Fibroblast of the aortic adventitia (primary cell): ENCODE measurements around the gene U2SURP. TPM values are rescaled to one million over a fixed set of nuclear protein-coding genes. Genes with fewer than 3 reads are reported as not detected.
"Not testable (repeated sequence)": the region's sequence is repeated elsewhere in the genome, so short reads cannot be mapped to it uniquely, and the experiment has no call there.

Experiments
- DNase-seq: peaks from one replicate; pipeline ENCODE4 v3.0.0-alpha.2; 2010; ENCODE audit warnings: low read depth
- H3K4me3 ChIP-seq: 2 replicates; pipeline ENCODE4 v1.5.1; 2011; ENCODE audit warnings: low read depth, mild to moderate bottlenecking, control low read depth, low read length, moderate library complexity
- total RNA-seq: library from RNA; depleted of rRNA; stranded (reverse); fragments of >200 nt; gene quantifications from 2 replicates; pipeline ENCODE4 v1.2.3, GENCODE V29; 2012; ENCODE audit warnings: low replicate concordance
- TF ChIP-seq, protein P1 (sequence below): IDR thresholded peaks from 2 replicates; pipeline ENCODE4 v1.5.1; 2011; ENCODE audit warnings: mild to moderate bottlenecking, low read length, control low read depth, inconsistent platforms; ENCODE audit not compliant: insufficient read depth

Gene U2SURP
- total RNA-seq, 1 donor = 99.1 TPM

DNA sequence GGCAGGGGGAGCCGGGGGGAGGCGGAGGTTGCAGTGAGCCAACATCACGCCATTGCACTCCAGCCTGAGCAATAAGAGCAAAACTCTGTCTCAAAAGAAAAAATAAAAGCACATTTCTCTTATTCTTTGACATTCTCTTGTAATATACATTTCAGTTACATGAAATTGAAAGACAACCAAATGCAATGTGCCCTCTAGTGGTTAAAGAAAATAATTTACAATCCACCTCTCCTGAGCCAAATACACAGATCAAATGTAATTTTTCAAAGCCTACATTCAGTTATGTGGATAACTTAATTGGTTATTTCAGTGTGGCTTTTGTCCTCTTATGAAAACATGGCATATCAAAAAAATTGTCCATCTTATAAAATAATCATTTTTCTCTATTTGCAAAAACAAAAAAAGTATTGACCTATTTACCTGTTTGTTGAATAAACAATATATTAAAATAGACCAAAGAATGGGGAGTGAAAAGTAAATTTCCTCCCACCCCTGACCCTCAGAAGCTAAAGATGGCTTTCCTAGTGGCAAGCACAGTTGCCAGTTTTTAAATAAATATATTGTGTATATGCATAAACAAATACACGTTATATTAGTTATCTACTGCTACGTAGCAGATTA is 14.2 kb upstream of the U2SURP start:
- TF ChIP-seq, protein P1, sequence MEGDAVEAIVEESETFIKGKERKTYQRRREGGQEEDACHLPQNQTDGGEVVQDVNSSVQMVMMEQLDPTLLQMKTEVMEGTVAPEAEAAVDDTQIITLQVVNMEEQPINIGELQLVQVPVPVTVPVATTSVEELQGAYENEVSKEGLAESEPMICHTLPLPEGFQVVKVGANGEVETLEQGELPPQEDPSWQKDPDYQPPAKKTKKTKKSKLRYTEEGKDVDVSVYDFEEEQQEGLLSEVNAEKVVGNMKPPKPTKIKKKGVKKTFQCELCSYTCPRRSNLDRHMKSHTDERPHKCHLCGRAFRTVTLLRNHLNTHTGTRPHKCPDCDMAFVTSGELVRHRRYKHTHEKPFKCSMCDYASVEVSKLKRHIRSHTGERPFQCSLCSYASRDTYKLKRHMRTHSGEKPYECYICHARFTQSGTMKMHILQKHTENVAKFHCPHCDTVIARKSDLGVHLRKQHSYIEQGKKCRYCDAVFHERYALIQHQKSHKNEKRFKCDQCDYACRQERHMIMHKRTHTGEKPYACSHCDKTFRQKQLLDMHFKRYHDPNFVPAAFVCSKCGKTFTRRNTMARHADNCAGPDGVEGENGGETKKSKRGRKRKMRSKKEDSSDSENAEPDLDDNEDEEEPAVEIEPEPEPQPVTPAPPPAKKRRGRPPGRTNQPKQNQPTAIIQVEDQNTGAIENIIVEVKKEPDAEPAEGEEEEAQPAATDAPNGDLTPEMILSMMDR = peak; percentile 63
- peak; percentile 70 for DNase-seq
- H3K4me3 ChIP-seq = no peak overlapping the region

DNA sequence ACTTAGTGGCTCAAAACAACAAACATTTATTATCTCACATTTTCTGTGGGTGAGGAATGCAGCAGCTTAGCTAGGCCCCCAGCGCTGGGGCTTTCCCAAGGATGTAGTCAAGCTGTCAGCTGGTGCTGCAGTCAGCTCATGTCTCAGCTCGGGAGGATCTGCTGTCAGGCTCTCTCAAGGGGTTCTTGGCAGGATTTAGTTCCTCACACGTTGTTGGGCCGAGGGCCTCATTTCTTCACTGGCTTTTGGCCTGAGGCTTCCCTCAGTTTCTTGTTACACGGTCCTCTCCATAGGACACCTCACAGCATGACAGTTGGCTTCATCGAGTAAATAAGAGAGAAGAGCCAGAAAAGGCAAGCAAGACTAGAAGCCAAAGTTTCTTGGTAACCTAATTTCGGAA is 13.7 kb upstream of the U2SURP start:
- peak; percentile 42 for DNase-seq
- TF ChIP-seq, protein P1 = no peak
- H3K4me3 ChIP-seq = no peak overlapping the region

DNA sequence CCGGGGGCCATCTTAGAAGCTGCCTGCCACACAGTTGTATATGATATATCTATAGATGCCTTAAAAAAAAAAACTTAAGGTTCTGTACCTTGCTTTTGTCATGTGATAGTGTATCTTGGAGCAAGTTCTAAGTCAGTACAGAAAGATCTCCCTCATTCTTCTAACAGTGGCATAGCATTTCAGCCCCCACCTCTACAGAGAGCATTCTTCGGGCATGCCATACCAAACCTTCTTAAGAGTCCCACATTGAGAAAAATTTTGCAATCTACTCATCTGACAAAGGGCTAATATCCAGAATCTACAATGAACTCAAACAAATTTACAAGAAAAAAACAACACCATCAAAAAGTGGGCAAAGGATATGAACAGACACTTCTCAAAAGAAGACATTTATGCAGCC is 13.1 kb upstream of the U2SURP start:
- DNase-seq, H3K4me3 ChIP-seq: not testable (repeated sequence)

DNA sequence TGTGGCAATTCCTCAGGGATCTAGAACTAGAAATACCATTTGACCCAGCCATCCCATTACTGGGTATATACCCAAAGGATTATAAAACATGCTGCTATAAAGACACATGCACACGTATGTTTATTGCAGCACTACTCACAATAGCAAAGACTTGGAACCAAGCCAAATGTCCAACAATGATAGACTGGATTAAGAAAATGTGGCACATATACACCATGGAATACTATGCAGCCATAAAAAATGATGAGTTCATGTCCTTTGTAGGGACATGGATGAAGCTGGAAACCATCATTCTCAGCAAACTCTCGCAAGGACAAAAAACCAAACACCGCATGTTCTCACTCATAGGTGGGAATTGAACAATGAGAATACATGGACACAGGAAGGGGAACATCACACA is 12.5 kb upstream of the U2SURP start:
- not testable (repeated sequence) for H3K4me3 ChIP-seq, DNase-seq

DNA sequence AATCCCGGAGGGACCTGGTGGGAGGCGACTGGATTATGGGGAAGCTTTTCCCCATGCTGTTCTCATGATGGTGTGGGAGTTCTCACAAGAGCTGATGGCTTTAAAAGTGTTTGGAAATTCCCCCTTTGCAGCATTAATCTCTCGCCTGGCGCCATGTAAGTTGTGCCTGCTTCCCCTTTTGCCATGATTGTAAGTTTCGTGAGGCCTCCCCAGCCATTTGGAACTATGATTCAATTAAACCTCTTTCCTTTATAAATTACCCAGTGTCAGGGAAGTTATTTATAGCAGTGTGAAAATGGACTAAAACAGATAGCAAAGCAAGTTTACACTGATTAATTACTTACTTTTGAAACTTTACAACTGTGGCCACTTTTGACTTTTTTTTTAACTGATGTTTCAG is 10.6 kb upstream of the U2SURP start:
- no peak overlapping the region for H3K4me3 ChIP-seq
- DNase-seq = no peak
- TF ChIP-seq, protein P1 = no peak

DNA sequence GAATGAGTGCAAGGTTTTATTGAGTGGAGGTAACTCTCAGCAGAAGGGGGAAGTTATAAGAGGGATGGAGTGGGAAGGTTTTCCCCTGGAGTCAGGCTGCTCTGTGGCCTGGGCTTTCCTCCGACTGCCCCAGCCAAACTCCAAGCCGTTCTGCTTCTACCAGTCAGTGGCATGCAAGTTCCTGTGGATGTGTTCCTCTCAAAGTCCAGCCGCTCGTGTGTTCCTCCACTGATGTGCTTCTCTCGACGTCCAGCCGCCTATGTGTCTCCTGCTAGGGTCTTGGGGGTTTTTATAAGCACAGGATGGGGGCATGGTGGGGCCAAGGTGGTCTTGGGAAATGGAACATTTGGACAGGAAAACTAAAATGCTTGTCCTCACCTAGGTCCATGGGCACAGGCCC is 9.0 kb upstream of the U2SURP start:
- TF ChIP-seq, protein P1 = no peak
- H3K4me3 ChIP-seq = no peak overlapping the region
- no peak for DNase-seq

DNA sequence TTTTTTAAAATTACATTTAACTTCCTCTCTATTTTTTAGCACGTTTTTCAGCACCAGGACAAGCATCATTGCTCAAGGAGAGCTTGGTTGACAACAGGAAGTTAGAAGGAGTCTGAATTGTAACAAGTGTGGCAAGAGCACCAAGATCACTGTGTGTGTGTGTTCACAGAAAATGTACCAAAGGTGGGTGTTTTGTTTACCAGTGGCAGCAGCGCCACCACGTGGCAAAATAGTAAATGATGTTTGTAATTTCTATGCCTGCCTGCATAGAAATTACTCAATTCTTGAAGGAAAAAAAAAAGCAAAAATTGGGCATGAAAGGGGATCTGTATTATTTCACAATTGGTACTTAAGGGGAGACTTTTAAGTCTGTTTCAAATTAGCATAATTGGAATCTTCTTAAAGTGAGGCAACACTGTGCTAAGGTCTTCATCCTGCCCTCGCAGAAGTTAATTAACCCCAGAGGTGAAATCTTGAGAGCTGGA is 7.4 kb upstream of the U2SURP start:
- DNase-seq = peak; percentile 87
- TF ChIP-seq, protein P1 = peak; percentile 56

DNA sequence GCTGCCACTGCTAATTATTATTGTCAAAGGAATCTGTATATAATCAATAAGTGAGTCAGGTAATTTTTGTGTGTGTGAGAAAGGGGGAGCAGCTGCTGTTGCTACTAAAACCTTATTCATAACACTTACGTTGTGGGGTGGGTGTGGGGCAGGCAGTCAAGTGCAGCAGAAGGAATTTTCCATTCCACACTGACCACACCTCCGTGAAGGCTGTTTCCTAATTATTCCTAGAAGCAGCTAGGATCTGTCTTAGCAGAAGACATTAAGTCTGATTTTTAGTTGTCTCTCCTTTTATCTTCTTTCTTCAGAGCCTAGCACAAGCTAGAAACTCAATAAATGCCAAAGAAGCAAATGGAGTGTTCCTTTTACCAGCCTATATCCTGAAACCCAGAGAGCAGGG is 4.0 kb upstream of the U2SURP start:
- no peak for DNase-seq
- H3K4me3 ChIP-seq = no peak overlapping the region
- TF ChIP-seq, protein P1 = no peak

More for the DNA sequence above, 7.4 kb upstream of the U2SURP start:
- no peak overlapping the region for H3K4me3 ChIP-seq
